ENCODE results near the gene PTPRK. TPM values are rescaled to one million over a fixed set of nuclear protein-coding genes. Genes with fewer than 3 reads are reported as not detected.

Gene PTPRK
- total RNA-seq, 1 experiment from 2014 or later: 53.8 TPM

DNA sequence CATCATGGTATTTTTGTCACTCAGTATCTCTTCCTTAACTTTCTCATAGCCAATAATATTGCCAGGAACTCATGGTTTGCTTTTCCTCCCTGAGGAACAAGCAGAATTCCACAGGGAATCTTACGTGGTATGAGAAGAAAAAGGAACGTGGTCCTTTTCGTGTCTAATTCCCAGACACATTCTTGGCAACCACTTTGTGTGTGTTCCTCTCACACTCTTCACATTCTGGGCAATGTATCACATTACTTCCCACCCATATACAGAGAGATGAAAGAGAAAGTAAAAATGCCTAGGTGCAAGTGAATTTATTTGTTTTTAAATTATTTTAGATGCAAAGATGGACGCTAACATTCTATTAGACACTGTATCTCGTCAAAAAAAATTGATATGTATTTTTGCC is 102.7 kb downstream of the PTPRK start:
- Histone ChIP-seq H3F3A (ENCODE audit: low read length, unreplicated experiment) (no peaks in the 10 kb centered on the region), H3K79me2 (ENCODE audit: low read length) (peaks cover 53% of the 10 kb centered on the region), H3K9ac (ENCODE audit: low read length) (no peak overlapping the region), H3K4me3 (ENCODE audit: low read length) (no peak overlapping the region), H4K20me1 (ENCODE audit: low read length) (no peaks in the 10 kb centered on the region), H3K36me3 (ENCODE audit: low read depth, low read length) (no peaks in the 10 kb centered on the region), H3K4me1 (ENCODE audit: insufficient read depth, low read length) (no peaks in the 10 kb centered on the region), H3K4me2 (ENCODE audit: low read length) (no peak overlapping the region), H3K27me3 (ENCODE audit: low read length) (no peaks in the 10 kb centered on the region), H3K9me3 (ENCODE audit: low read length) (no peaks in the 10 kb centered on the region), H3K9me2 (replicated peaks; ENCODE audit: low read length) (no peaks in the 10 kb centered on the region), H2AFZ (ENCODE audit: low read length) (no peak overlapping the region), H3K27ac (ENCODE audit: low read length) (no peak overlapping the region)
- ATAC-seq (no peak), DNase-seq (no peak)
- intact Hi-C loops (cut with micrococcal nuclease): no loop called here
- ChIA-PET CTCF (no interaction called here), POLR2A (ENCODE audit: unreplicated experiment) (no interaction called here)
- BruUV-seq (replicated peaks): no TSS peak
- TF ChIP-seq, protein P1, sequence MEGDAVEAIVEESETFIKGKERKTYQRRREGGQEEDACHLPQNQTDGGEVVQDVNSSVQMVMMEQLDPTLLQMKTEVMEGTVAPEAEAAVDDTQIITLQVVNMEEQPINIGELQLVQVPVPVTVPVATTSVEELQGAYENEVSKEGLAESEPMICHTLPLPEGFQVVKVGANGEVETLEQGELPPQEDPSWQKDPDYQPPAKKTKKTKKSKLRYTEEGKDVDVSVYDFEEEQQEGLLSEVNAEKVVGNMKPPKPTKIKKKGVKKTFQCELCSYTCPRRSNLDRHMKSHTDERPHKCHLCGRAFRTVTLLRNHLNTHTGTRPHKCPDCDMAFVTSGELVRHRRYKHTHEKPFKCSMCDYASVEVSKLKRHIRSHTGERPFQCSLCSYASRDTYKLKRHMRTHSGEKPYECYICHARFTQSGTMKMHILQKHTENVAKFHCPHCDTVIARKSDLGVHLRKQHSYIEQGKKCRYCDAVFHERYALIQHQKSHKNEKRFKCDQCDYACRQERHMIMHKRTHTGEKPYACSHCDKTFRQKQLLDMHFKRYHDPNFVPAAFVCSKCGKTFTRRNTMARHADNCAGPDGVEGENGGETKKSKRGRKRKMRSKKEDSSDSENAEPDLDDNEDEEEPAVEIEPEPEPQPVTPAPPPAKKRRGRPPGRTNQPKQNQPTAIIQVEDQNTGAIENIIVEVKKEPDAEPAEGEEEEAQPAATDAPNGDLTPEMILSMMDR (conservative IDR thresholded peaks at IDR 0.05; ENCODE audit: low read depth, low read length): no peak
- TF ChIP-seq EZH2phosphoT487 (IDR thresholded peaks at IDR 0.05; ENCODE audit: borderline replicate concordance, low read length): no peak
- TF ChIP-seq EZH2 (IDR thresholded peaks at IDR 0.05; ENCODE audit: low read length, unreplicated experiment): no peak

DNA sequence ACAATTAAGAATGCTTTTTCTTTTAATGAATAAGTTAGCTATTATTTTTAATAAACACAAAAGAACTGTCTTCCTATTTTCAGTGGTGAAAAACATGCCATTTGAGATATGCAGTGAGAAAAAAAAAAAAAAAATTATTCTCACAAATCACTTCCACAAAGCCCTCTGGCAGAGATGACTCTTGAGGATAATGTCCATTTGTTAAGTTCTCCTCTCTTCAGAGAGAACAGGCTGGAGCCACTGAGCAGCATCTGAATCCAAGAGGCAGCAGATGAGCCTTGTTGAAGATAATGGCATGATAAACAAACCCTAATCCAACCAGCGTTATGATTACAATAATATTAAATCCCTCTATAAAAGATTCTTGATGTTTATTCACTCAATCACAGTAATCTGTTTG is 105.0 kb downstream of the PTPRK start:
- H3K36me3 ChIP-seq (ENCODE audit: low read depth, low read length): no peaks in the 10 kb centered on the region
- H3K27me3 ChIP-seq (ENCODE audit: low read length): no peaks in the 10 kb centered on the region
- no peaks in the 10 kb centered on the region for H4K20me1 ChIP-seq (ENCODE audit: low read length)
- no peaks in the 10 kb centered on the region for H3F3A ChIP-seq (ENCODE audit: low read length, unreplicated experiment)
- peaks cover 64% of the 10 kb centered on the region for H3K79me2 ChIP-seq (ENCODE audit: low read length)
- no peak for ATAC-seq
- H3K4me1 ChIP-seq (ENCODE audit: insufficient read depth, low read length): peaks cover 10% of the 10 kb centered on the region
- no peak overlapping the region for H3K9ac ChIP-seq (ENCODE audit: low read length)
- CTCF ChIA-PET: no interaction called here
- intact Hi-C loops (cut with micrococcal nuclease): no loop called here
- no peak overlapping the region for H2AFZ ChIP-seq (ENCODE audit: low read length)
- DNase-seq: no peak
- H3K9me3 ChIP-seq (ENCODE audit: low read length): no peaks in the 10 kb centered on the region
- no peak overlapping the region for H3K27ac ChIP-seq (ENCODE audit: low read length)
- H3K4me2 ChIP-seq (ENCODE audit: low read length): no peak overlapping the region
- no peak overlapping the region for H3K4me3 ChIP-seq (ENCODE audit: low read length)
- TF ChIP-seq EZH2phosphoT487 (IDR thresholded peaks at IDR 0.05; ENCODE audit: borderline replicate concordance, low read length): no peak
- TF ChIP-seq EZH2 (IDR thresholded peaks at IDR 0.05; ENCODE audit: low read length, unreplicated experiment): no peak
- TF ChIP-seq, protein P1 (conservative IDR thresholded peaks at IDR 0.05; ENCODE audit: low read depth, low read length): no peak
- POLR2A ChIA-PET (ENCODE audit: unreplicated experiment): interaction anchor here (0.7 kb wide), 1 partner anchor 611 kb away, joined by 5 read pairs; no protein-coding TSS in a partner anchor
- no TSS peak for BruUV-seq (replicated peaks)
- no peaks in the 10 kb centered on the region for H3K9me2 ChIP-seq (replicated peaks; ENCODE audit: low read length)

GRCh38 chr6:128414943-128415342 is 105.5 kb downstream of the PTPRK start:
- CTCF ChIA-PET: no interaction called here
- Histone ChIP-seq H3K9me3 (ENCODE audit: low read length) (no peaks in the 10 kb centered on the region), H3K9ac (ENCODE audit: low read length) (no peak overlapping the region), H2AFZ (ENCODE audit: low read length) (no peak overlapping the region), H3K79me2 (ENCODE audit: low read length) (peaks cover 65% of the 10 kb centered on the region), H3F3A (ENCODE audit: low read length, unreplicated experiment) (no peaks in the 10 kb centered on the region), H3K36me3 (ENCODE audit: low read depth, low read length) (no peaks in the 10 kb centered on the region), H3K9me2 (replicated peaks; ENCODE audit: low read length) (no peaks in the 10 kb centered on the region), H3K4me1 (ENCODE audit: insufficient read depth, low read length) (peaks cover 15% of the 10 kb centered on the region), H3K27ac (ENCODE audit: low read length) (no peak overlapping the region), H3K27me3 (ENCODE audit: low read length) (no peaks in the 10 kb centered on the region), H3K4me3 (ENCODE audit: low read length) (no peak overlapping the region), H3K4me2 (ENCODE audit: low read length) (no peak overlapping the region), H4K20me1 (ENCODE audit: low read length) (0 out of 2 replicates have a peak, but pooled peaks cover 3% of the 10 kb centered on the region)
- DNase-seq: no peak
- intact Hi-C loops (cut with micrococcal nuclease): no loop called here
- BruUV-seq (replicated peaks): no TSS peak
- POLR2A ChIA-PET (ENCODE audit: unreplicated experiment): interaction anchor here (0.7 kb wide), 1 partner anchor 611 kb away, joined by 5 read pairs; no protein-coding TSS in a partner anchor
- no peak for ATAC-seq
- TF ChIP-seq EZH2phosphoT487 (IDR thresholded peaks at IDR 0.05; ENCODE audit: borderline replicate concordance, low read length) (no peak), EZH2 (IDR thresholded peaks at IDR 0.05; ENCODE audit: low read length, unreplicated experiment) (no peak)
- TF ChIP-seq, protein P1 (conservative IDR thresholded peaks at IDR 0.05; ENCODE audit: low read depth, low read length): no peak

Data from PC-3 (cell line).